GM12892 (cell line): Measurements from ENCODE around the gene PASK.

Experiments used
- POLR2A ChIP-seq: IDR thresholded peaks from 2 replicates; pipeline ENCODE4 v1.6.1; 2011; ENCODE audit warnings: low read depth, low read length, control low read depth
- POLR2AphosphoS5 ChIP-seq: IDR thresholded peaks from 2 replicates; pipeline ENCODE4 v1.6.1; 2011; ENCODE audit warnings: low read depth, low read length, control low read depth
- TAF1 ChIP-seq: IDR thresholded peaks from 2 replicates; pipeline ENCODE4 v1.6.1; 2011; ENCODE audit warnings: low read depth, mild to moderate bottlenecking, control low read depth, low read length, borderline replicate concordance

DNA sequence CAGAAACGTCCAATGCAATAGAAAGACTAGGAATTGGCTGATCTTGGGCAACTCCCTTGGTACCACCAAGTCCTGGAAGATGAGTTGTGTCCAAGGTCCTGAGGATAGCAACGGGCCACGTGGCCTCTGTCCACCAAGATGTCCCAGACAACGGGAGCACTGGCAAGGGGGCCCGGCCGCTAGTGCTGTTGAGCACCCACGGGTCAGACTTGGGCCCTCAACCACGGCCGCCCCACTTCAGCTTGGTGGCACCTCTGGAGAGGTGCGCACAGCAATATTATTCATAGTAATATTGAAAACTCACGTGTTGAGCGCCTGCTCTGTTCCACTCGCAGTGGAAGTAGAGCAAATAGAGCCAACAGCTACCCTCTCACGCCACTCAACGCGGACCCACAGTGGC is 19.0 kb downstream of the PASK start:
- no peak for TF ChIP-seq TAF1
- TF ChIP-seq POLR2AphosphoS5: no peak
- no peak for TF ChIP-seq POLR2A
